Panc1 (cell line): ENCODE measurements around the gene VMAC. TPM values are rescaled to one million over a fixed set of nuclear protein-coding genes. Genes with fewer than 3 reads are reported as not detected.

ENCODE experiments used
- ATAC-seq: fragments of 200-7000 bp; cut with Tn5 transposase; 2 replicates; pipeline ENCODE4 v1.9.1; 2020; ENCODE audit warnings: mild to moderate bottlenecking, moderate library complexity
- BruUV-seq: library from RNA; stranded (reverse); fragments of 400-500 nt; replicated peaks from 2 replicates; lab custom pipeline; 2021; lab: Mats Ljungman, UMichigan
- CTCF ChIA-PET: fragments of 300-600 bp; sonication (Branson Sonifier 250); formaldehyde crosslinking; loops from one replicate; lab custom pipeline; 2022; ENCODE audit warnings: antibody characterized with exemption; lab: Charles Lee
- POLR2A ChIA-PET: fragments of 300-600 bp; sonication (Branson Sonifier 250); formaldehyde crosslinking; loops from one replicate; lab custom pipeline; 2022; ENCODE audit warnings: antibody characterized with exemption; lab: Charles Lee
- DNase-seq: peaks from one replicate; pipeline ENCODE4 v3.0.0-alpha.2; 2010; ENCODE audit warnings: low read depth, low spot score
- H3K27ac ChIP-seq: 2 replicates; pipeline ENCODE4 v1.5.1; 2011; ENCODE audit warnings: mild to moderate bottlenecking, low read length, inconsistent platforms
- H3K27me3 ChIP-seq: fragments of 200-500 bp; sonication (Bioruptor generic); 2 replicates; pipeline ENCODE4 v1.6.0; 2014; ENCODE audit warnings: low read length, inconsistent platforms; ENCODE audit not compliant: control insufficient read depth, insufficient read depth
- H3K36me3 ChIP-seq: fragments of 200-500 bp; sonication (Bioruptor generic); 2 replicates; pipeline ENCODE4 v1.5.1; 2014; ENCODE audit warnings: inconsistent platforms, mild to moderate bottlenecking, low read length, moderate library complexity; ENCODE audit not compliant: control insufficient read depth, insufficient read depth
- H3K4me1 ChIP-seq: 2 replicates; pipeline ENCODE4 v1.5.1; 2011; ENCODE audit warnings: inconsistent platforms, mild to moderate bottlenecking, low read length, moderate library complexity; ENCODE audit not compliant: control insufficient read depth, insufficient read depth
- H3K4me3 ChIP-seq, 2 experiments: 2 replicates each; pipeline ENCODE4 v1.5.1; 2011 to 2012; ENCODE audit warnings: low read depth in 2 of 2, low read length in 2 of 2, mild to moderate bottlenecking in 2 of 2, inconsistent platforms in 1 of 2, moderate library complexity in 1 of 2
- H3K9me3 ChIP-seq: fragments of 200-500 bp; sonication (Bioruptor generic); 2 replicates; pipeline ENCODE4 v1.5.1; 2014; ENCODE audit warnings: low read depth, mild to moderate bottlenecking, inconsistent platforms, low read length, moderate library complexity; ENCODE audit not compliant: control insufficient read depth, insufficient read depth
- POLR2AphosphoS5 ChIP-seq: IDR thresholded peaks from 2 replicates; pipeline ENCODE4 v1.6.1; 2012; ENCODE audit warnings: mild to moderate bottlenecking, low read depth, low read length, moderate library complexity
- SIN3A ChIP-seq: IDR thresholded peaks from 2 replicates; pipeline ENCODE4 v1.6.1; 2012; ENCODE audit warnings: low read depth, mild to moderate bottlenecking, low read length, moderate library complexity, borderline replicate concordance; ENCODE audit not compliant: insufficient read depth
- TCF7L2 ChIP-seq: IDR thresholded peaks from 2 replicates; pipeline ENCODE4 v1.6.1; 2011; ENCODE audit warnings: mild to moderate bottlenecking, low read depth, low read length, inconsistent platforms
- in situ Hi-C: cut with HindIII; loops from 2 replicates; pipeline ENCODE4 v1.10.0; 2016; ENCODE audit warnings: low sequenced_read_pairs, low pct_unique_long_range_greater_than_20kb
- intact Hi-C: fragments of 100-400 bp; cut with micrococcal nuclease; formaldehyde crosslinking; loops from one replicate; pipeline ENCODE4 v1.10.0; 2022; ENCODE audit not compliant: unreplicated experiment
- total RNA-seq: library from RNA; stranded (reverse); gene quantifications from one replicate; pipeline ENCODE4 v1.2.1, GENCODE V29; 2021; ENCODE audit not compliant: unreplicated experiment
- TF ChIP-seq, protein P1 (sequence below): fragments of 450-650 bp; IDR thresholded peaks from 2 replicates; pipeline ENCODE4 v1.5.1; 2017; ENCODE audit warnings: mild to moderate bottlenecking
- TF ChIP-seq, protein P2 (sequence below), 2 experiments: IDR thresholded peaks; 2 replicates each; pipeline ENCODE4 v1.6.1; 2011 to 2012; ENCODE audit warnings: low read depth in 2 of 2, control low read depth in 1 of 2, low read length in 1 of 2, mild to moderate bottlenecking in 1 of 2, moderate library complexity in 1 of 2; ENCODE audit not compliant: insufficient read depth in 1 of 2

Gene VMAC
- total RNA-seq, 1 experiment from 2014 or later: 5.2 TPM

DNA sequence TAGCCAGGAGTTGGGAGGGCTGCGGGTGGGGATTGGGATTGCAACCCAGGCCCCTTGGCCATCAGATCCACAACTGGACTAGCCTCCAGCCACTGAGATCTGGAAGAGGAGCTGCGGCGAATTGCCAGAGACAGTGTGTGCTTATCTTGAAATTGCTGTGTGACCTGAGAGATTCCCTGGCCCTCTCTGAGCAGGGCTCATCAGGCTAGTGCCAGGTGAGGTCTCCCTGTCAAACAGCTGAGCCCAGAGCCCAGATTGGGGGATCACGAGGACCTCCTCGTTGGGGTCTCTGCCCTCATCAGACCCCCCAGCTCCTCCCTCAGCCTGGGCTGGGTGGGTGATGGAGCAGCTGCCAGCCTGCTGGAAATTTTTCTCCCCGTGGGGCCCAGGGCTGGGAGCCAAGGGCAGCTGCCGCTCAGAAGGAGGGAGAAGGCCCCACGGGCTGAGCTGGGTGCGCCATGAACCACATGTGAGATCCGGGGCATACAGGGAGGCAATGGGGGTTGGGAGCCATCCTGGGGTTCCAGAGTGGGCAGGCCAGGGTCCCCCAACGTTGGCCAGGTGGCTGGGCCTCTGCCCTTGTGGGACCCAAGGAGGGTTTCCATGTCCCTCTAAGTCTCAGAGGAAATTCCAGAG is 41.5 kb upstream of the VMAC start:
- no peak overlapping the region for H3K4me3 ChIP-seq
- no TSS peak for BruUV-seq
- intact Hi-C loops (no loop called here), in situ Hi-C loops (no loop called here)
- no peaks in the 10 kb centered on the region for H3K27me3 ChIP-seq
- no peaks in the 10 kb centered on the region for H3K9me3 ChIP-seq
- no peaks in the 10 kb centered on the region for H3K36me3 ChIP-seq
- TF ChIP-seq, protein P1, sequence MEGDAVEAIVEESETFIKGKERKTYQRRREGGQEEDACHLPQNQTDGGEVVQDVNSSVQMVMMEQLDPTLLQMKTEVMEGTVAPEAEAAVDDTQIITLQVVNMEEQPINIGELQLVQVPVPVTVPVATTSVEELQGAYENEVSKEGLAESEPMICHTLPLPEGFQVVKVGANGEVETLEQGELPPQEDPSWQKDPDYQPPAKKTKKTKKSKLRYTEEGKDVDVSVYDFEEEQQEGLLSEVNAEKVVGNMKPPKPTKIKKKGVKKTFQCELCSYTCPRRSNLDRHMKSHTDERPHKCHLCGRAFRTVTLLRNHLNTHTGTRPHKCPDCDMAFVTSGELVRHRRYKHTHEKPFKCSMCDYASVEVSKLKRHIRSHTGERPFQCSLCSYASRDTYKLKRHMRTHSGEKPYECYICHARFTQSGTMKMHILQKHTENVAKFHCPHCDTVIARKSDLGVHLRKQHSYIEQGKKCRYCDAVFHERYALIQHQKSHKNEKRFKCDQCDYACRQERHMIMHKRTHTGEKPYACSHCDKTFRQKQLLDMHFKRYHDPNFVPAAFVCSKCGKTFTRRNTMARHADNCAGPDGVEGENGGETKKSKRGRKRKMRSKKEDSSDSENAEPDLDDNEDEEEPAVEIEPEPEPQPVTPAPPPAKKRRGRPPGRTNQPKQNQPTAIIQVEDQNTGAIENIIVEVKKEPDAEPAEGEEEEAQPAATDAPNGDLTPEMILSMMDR: no peak
- TF ChIP-seq SIN3A (no peak), POLR2AphosphoS5 (no peak), TCF7L2 (no peak)
- TF ChIP-seq, protein P2, sequence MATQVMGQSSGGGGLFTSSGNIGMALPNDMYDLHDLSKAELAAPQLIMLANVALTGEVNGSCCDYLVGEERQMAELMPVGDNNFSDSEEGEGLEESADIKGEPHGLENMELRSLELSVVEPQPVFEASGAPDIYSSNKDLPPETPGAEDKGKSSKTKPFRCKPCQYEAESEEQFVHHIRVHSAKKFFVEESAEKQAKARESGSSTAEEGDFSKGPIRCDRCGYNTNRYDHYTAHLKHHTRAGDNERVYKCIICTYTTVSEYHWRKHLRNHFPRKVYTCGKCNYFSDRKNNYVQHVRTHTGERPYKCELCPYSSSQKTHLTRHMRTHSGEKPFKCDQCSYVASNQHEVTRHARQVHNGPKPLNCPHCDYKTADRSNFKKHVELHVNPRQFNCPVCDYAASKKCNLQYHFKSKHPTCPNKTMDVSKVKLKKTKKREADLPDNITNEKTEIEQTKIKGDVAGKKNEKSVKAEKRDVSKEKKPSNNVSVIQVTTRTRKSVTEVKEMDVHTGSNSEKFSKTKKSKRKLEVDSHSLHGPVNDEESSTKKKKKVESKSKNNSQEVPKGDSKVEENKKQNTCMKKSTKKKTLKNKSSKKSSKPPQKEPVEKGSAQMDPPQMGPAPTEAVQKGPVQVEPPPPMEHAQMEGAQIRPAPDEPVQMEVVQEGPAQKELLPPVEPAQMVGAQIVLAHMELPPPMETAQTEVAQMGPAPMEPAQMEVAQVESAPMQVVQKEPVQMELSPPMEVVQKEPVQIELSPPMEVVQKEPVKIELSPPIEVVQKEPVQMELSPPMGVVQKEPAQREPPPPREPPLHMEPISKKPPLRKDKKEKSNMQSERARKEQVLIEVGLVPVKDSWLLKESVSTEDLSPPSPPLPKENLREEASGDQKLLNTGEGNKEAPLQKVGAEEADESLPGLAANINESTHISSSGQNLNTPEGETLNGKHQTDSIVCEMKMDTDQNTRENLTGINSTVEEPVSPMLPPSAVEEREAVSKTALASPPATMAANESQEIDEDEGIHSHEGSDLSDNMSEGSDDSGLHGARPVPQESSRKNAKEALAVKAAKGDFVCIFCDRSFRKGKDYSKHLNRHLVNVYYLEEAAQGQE (IDR thresholded peaks at IDR 0.05; ENCODE audit: insufficient read depth in 1 of 2, low read depth in 2 of 2, low read length in 1 of 2): no peak
- ChIA-PET CTCF (interaction anchor here (0.9 to 1.0 kb wide), 2 partner anchors 19 to 59 kb away, joined by 3 read pairs; no protein-coding TSS in a partner anchor), POLR2A (no interaction called here)
- no peak for ATAC-seq
- DNase-seq: no peak
- H3K4me1 ChIP-seq: no peaks in the 10 kb centered on the region
- H3K27ac ChIP-seq: no peak overlapping the region

DNA sequence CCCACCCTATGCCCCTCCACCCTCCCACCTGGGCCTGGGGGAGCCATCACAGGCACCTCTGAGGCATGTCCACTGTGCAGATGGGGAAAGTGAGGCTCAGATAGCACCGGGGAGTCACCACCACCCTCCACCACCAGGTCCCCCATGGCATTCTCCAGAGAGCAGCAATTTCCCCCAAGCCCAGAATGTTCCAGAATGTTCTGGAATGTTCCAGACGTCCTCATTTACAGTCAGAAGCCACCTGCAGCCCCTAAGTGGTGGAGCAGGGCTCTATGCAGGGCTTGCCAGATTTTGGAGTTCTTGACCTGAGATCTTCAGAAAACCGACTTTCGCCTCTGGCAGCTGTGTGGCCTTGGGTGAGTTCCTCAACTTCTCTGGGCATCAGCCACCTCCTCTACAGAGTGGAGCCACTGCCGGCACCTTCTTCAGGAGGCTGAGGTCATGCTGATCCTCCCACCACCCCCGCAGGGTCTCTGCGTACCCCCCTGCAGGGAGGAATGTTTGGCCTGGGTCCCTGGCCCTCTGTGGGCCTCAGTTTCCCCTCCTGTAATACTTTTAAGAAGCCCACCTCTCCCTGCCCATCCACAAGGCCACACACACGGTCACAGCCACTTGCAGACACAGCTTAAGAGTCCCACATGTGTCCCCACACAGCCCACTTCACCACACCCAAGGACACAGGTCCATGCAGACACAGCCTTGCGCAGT is 40.5 kb upstream of the VMAC start:
- Histone ChIP-seq H3K36me3 (no peaks in the 10 kb centered on the region), H3K4me3 (no peak overlapping the region), H3K27me3 (no peaks in the 10 kb centered on the region), H3K9me3 (no peaks in the 10 kb centered on the region), H3K4me1 (no peaks in the 10 kb centered on the region), H3K27ac (no peak overlapping the region)
- intact Hi-C loops: no loop called here
- in situ Hi-C loops: no loop called here
- POLR2A ChIA-PET: no interaction called here
- no peak for DNase-seq
- TF ChIP-seq POLR2AphosphoS5: no peak
- no peak for TF ChIP-seq SIN3A
- no peak for TF ChIP-seq TCF7L2
- TF ChIP-seq, protein P1: no peak
- TF ChIP-seq, protein P2 (IDR thresholded peaks at IDR 0.05; ENCODE audit: insufficient read depth in 1 of 2, low read depth in 2 of 2, low read length in 1 of 2): no peak
- no peak for ATAC-seq
- BruUV-seq: no TSS peak
- CTCF ChIA-PET: interaction anchor here (1.0 kb wide), 1 partner anchor 60 kb away, joined by 3 read pairs; no protein-coding TSS in a partner anchor
